Measurements from ENCODE around the gene BCL2L1.
"Not testable (repeated sequence)": the region's sequence is repeated elsewhere in the genome, so short reads cannot be mapped to it uniquely, and the experiment has no call there.

BCL2L1 gene

DNA sequence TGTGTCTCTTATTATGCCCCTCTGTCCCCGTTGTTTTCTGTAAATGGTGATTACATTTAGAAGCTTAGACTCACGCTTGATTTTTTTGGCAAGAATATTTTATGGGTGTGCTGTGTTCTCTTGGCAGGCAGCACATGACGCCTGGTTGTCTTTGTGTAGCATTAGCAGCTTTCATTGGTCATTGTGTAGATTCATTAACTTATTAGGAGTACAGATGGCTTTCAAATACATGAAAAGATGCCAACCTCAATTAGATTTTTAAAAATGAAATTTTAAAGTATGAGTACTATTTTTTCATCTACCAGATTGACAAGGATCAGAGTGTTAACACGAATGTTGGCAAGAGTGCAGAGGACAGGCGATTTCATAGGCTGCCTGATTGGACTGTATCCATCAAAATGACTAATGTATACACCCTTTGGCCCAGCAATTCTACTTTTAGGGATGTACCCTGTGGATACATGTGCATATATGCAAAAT, 69.7 kb downstream of the BCL2L1 start:
- DNase-seq (ENCODE audit: low read depth, low spot score): no peak

DNA sequence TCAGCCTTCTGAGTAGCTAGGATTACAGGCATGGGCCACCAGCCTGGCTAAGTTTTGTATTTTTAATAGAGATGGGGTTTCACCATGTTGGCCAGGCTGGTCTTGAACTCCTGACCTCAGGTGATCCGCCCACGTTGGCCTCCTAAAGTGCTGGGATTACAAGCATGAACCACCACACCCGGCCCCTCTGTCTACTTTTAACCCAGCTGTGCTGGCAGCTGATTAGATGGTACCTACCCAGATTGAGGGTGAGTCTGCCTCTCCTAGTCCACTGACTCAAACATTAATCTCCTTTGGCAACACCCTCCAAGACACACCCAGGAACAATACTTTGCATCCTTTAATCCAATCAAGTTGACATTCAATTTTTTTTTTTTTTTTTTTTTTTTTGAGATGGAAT, 74.6 kb downstream of the BCL2L1 start:
- DNase-seq (ENCODE audit: low read depth, low spot score): not testable (repeated sequence)

DNA sequence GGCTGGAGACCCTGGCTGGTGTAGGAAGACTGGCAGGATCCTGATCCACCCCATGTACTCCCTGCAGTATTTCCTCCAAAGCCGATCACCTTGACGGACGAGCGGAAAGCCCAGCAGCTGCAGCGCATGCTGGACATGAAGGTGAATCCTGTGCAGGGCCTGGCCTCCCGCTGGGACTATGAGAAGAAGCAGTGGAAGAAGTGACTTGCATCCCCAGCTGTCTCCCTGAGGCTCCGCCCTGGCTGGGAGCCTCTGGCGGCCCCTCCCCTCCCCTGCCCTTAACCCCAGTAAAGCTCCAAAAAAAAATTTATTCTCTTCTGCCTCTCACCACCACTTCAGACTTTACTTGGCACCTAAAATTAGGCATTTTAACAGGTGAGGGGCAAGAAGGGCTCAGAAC, 78.0 kb downstream of the BCL2L1 start:
- no peak for DNase-seq (ENCODE audit: low read depth, low spot score)

DNA sequence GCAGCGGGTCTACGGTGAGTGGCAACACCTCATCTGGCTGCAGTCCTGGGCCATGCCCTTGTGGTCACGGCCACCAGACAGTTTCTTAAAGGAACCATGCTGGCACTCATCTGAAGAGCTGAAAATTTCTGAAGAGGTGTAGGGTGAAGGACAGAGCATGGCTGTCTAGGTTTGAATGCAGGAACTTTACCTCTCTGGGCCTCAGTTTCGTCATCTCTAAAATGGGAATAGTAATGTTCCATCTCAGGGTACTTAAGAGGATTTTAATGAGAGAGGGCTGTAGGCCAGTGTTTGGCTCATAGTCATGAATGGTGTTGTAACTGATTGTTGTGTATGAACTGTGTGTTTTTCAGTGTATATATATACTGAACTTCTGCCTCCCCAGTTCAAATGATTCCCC, 79.1 kb downstream of the BCL2L1 start:
- no peak for DNase-seq (ENCODE audit: low read depth, low spot score)

DNA sequence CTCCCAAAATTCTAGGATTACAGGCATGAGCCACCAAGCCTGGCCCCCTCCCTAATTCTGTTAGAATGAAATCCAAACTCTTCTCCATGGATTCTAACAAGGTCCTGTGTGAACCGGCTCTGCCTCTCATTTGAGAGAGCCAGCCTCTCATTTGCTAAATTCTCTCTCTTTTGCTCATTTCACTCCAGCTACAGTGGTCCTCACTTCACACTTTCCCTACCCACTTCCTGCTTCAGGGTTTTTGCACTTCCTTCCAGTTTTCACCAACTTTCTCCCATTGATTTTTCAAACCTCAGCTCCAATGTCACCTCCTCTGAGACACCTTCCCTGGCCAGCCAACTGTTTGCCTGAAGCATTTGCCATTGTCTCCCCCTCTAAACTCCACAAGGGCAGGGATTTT, 79.8 kb downstream of the BCL2L1 start:
- no peak for DNase-seq (ENCODE audit: low read depth, low spot score)

DNA sequence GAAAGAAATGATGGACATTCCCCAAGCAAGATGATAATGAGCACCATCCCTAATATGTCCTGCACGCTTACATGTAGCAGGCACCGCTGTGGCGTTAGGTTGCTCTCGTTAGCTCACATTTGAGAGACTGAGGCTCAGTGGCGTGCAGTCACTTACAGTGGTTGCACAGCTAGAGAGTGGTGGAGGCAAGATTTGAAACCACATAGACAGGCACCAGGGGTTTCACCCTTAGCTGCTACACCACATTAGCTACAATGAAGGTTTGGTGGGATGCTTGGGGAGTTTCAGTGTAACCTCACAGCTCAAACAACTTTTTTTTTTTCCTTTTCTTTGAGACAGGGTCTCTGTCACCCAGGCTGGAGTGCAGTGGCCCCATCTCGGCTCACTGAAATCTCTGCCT, 81.3 kb downstream of the BCL2L1 start:
- DNase-seq (ENCODE audit: low read depth, low spot score): no peak

DNA sequence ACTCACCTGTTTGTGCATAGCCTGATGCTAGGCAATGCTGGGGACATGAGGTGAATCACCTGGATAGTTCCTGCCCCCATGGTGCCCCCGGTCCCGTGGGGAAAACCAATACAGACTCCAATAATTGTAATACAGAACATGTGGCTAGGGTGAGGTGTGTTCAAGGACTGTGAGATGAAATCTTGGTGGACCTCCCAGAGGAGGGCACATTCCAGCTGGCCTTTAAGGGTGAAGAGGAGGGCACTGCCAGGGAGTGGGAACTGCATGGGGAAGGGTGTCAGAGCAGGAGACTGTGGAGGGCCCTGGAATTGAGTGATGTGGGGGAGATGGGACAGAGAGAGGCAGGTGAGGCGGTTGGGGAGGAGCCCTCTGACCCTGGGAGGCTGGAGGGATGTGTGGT, 82.4 kb downstream of the BCL2L1 start:
- DNase-seq (ENCODE audit: low read depth, low spot score): no peak

DNA sequence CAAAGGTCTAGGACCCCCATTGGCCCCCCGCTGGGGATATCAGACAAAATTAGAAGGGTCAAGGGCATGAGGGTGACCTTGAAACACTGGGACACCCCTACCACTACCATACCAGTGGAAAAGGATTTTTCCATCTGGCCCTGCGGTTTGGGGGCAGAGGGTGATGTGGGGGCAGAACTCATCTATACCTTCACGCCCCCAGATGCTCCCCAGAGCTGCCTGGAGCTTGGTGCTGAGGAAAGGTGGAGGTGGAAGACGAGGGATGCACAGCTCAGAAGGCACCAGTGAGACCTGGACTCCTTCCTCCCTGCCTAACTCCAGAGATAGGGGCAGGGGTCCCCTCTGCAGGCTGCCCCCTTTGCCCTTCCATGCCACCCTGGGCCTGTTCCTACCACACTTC, 83.9 kb downstream of the BCL2L1 start:
- DNase-seq (ENCODE audit: low read depth, low spot score): no peak

DNA sequence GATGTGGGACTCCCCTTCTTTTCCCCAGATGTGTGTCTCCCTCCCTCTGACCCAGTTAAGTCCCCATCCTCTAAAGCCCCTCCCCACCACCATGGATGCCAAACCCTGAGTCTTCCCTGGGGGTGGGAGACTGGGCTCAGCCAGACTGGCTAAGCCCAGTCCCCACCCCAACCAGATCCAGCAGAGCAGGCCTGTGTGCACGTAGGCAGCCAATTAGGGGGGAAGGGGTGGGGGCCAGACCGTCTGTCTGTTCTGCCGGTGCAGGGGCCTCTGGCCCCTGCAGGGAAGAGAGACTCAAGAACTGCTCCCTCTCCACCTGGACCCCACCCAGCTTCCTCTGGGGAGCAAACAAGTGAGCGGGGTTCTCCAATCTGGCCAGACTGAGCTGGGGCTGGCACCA, 84.4 kb downstream of the BCL2L1 start:
- DNase-seq (ENCODE audit: low read depth, low spot score): no peak

DNA sequence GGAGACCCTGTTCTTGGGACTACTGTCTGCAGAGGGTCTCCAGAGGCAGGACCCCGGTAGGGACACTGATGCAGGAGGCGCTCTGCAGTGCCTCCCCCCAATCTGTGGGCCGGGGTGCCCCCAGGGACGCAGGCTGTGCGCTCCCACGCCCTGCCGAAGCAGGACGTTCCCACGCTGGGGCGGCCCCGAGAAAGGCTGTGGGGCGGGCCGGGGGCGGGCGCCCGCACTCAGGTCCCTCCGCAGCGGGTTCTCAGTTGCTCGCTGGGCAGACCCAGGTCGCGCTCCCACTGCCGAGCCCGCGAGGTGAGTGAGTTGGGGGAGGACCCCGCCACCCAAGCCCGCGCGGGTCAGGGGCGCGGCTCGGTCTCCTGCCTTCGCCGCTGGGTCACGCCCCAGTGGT, 85.0 kb downstream of the BCL2L1 start, which contains the start of gene COX4I2:
TSS of gene COX4I2 (plus strand) at position 253 of the 400 bp plus-strand sequence. CDS start 1,106 bp downstream, outside the sequence.
- DNase-seq (ENCODE audit: low read depth, low spot score): no peak

DNA sequence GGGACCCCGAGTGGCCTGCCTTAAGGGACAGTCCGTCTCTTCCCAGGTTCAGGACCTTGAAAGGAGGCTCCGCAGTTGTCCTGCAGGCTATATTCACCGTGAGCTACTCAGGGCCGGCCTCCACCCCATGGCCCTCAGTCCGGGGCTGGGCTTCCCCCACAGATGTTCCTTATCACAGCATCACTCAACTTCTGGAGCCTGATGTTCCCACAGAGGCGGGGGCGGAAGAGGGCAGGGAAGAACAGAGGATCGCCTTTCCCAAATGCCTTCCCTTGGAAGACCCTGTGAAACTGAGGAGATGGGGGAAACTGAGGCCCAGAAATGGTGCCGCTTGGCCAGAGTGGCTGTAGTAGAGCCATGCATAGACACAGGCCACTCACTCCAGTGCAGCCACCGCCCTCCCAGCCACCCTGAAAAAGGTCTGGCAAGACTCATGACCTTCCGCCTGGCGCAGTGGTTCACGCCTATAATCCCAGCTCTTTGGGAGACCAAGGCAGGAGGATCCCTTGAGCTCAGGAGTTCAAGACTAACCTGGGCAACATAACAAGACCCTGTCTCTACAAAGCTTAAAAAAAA, 89.2 kb downstream of the BCL2L1 start:
- no peak for DNase-seq (ENCODE audit: low read depth, low spot score)

DNA sequence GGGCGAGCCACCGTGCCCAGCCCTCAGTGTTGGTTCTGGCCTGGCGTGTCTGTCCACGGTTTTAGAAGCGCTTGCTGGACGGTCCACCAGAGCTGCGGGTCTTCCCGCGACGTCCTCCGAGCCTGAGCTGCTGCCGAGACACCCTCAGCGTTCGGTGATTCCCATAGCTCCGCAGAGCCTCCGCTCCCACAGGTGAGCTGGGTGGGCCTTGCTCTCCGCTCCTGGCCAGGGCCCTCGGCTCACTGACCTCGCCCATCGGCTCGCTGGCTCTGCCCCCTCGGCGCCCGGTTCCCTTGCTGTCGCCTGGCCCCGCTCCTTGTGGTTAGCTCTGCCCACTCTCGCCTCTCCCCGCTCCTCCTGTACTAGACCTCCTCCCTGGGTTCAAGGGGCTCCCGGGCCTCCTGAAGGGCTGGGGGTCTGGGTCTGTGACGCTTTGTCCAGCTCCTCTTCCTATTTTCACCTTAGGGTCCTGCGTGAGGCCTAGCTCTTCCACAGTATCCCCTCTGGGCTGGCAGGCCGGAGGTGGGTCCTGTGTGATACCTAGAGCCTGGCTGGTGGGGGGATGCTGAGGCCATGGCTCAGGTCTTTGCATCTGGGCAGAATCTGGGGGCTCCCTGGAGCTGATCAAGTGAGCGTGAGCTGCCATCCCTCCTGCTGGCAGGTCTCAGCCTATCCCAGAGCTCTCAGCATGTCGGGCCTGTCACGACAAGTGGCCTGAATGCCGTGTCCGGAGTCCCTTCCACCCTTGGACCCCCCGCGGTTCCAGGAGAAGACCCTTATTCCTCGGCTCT, 89.9 kb downstream of the BCL2L1 start:
- DNase-seq (ENCODE audit: low read depth, low spot score): no peak

DNA sequence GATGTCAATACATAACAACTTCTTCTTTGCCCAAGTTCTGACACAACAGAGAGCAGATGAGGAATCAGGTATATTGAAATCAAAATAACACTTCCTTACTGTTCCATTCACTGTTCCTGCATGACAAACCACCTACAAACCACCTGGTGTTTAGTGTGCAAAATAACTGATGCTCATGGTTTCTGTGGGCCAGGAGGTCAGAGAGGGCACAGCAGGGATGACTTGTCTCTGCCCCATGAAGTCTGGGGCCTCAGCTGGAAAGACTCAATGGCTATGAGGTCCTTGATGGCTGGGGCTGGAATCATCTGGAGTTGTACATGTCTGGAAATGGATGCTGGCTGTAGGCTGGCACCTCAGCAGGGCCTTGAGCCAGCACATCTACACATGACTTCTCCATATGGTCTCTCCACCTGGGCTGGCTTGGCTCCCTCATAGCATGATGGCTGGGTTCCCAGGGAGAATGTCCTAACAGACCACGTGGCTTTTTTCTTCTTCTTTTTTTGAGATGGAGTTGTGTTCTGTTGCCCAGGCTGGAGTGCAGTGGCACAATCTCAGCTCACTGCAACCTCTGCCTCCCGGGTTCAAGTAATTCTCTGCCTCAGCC, 92.4 kb downstream of the BCL2L1 start:
- no peak for DNase-seq (ENCODE audit: low read depth, low spot score)

DNA sequence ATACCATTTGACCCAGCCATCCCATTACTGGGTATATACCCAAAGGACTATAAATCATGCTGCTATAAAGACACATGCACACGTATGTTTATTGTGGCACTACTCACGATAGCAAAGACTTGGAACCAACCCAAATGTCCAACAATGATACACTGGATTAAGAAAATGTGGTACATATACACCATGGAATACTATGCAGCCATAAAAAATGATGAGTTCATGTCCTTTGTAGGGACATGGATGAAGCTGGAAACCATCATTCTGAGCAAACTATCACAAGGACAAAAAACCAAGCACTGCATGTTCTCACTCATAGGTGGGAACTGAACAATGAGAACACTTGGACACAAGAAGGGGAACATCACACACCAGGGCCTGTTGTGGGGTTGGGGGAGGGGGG, 94.6 kb downstream of the BCL2L1 start:
- DNase-seq (ENCODE audit: low read depth, low spot score): not testable (repeated sequence)

DNA sequence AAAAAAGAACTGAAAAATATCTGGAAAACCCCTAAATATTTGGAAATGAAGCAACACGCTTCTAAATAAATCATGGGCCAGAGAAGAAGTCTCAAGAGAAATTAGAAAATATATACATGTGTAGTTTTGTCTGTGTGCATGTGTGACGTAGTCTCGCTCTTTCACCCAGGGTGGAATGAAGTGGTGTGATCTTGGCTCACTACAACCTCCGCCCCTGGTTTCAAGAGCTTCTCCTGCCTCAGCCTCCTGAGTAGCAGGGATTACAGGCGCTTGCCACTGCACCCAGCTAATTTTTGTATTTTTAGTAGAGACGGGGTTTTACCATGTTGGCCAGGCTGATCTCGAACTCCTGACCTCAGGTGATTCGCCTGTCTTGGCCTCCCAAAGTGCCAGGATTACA, 96.1 kb downstream of the BCL2L1 start:
- not testable (repeated sequence) for DNase-seq (ENCODE audit: low read depth, low spot score)

DNA sequence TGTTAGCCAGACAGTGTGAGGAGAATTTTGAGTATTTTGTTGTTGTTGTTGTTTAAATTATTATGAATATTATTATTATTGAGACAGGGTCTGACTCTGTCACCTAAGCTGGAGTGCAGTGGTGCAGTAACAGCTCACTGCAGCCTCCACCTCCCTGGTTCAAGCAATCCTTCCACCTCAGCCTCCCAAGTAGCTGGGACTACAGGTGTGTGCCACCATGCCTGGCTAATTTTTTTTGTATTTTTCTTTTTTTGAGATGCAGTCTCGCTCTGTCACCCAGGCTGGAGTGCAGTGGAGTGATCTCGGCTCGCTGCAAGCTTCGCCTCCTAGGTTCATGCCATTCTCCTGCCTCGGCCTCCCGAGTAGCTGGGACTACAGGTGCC, 99.6 kb downstream of the BCL2L1 start:
- DNase-seq (ENCODE audit: low read depth, low spot score): not testable (repeated sequence)

DNA sequence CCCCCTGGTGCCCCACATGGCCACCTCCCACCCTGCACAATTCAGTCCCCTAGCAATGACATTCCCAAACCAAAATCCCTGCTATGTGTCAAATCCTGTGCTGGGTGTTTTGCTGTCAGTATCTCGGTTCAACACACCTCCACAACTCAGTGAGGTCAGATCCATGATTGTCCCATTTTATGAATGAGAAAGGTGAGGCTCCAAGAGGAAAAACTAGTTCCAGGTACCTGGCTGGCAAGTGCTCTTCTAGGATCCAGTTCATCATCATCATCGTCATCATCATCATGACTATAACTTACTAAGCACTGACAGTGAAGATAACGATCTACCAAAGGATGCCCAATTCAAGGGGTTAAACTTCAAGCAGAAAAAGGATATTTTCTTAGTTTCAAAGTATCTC, 102.4 kb downstream of the BCL2L1 start:
- no peak for DNase-seq (ENCODE audit: low read depth, low spot score)

DNA sequence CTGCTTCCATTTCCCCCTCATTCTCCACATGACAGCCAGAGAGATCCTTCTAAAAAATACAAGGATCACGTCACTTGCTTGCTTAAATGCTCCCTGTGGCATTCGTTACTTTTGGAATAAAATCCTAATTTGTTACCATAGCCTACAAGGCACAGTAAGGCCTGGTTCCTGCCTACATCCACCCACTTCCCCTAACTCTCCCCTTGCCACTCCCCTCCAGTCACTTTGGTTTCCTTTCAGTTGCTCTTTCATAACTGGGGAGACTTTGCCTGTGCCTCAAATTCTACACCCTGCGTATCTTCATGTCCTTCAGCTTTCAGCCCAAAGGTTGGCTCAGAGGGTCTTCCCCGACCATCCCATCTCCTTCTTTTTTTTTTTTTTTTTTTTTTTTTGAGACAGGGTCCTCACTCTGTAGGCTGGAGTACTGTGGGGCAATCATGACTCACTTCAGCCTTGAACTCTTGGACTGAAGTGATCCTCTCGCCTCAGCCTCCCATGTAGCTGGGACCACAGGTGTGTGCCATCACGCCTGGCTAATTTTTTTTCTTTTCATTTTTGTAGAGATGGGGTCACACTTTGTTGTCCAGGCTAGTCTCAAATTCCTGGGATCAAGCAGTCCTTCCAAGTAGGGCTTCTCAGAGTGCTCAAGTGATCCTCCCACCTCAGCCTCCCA, 105.1 kb downstream of the BCL2L1 start:
- no peak for DNase-seq (ENCODE audit: low read depth, low spot score)

DNA sequence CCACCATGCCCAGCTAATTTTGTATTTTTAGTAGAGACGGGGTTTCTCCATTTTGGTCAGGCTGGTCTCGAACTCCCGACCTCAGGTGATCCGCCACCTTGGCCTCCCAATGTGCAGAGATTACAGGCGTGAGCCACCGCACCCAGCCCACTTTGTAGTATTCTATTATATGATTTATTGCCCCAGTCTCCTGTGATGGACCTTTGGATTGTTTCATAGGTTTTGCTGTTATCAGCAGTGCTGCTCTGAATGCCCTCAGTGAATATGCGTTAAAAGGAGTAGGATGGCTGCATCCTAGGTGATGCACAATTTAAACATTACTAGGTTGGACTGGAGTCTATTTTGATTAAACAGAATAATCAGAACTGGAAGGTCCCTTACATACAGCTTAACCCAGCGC, 107.3 kb downstream of the BCL2L1 start:
- no peak for DNase-seq (ENCODE audit: low read depth, low spot score)

All from smooth muscle cell of the brain vasculature (primary cell).